ENCODE results near the gene FCHO1.

The FCHO1 gene

GRCh38 chr19:17788632-17789031, 37.4 kb downstream of the FCHO1 start:
- no peak for TF ChIP-seq CTCF (IDR thresholded peaks at IDR 0.05; ENCODE audit: extremely low read depth, missing control alignments)
- no peak for DNase-seq (ENCODE audit: low spot score)

GRCh38 chr19:17790059-17790780, 38.9 kb downstream of the FCHO1 start:
- no peak for TF ChIP-seq CTCF (IDR thresholded peaks at IDR 0.05; ENCODE audit: extremely low read depth, missing control alignments)
- no peak for DNase-seq (ENCODE audit: low spot score)

GRCh38 chr19:17794412-17794730, 43.1 kb downstream of the FCHO1 start:
- DNase-seq (ENCODE audit: low spot score): no peak
- no peak for TF ChIP-seq CTCF (IDR thresholded peaks at IDR 0.05; ENCODE audit: extremely low read depth, missing control alignments)

GRCh38 chr19:17794731-17795494, 43.6 kb downstream of the FCHO1 start, which contains the start of gene B3GNT3:
TSS of gene B3GNT3 (plus strand) at chr19:17795138. CDS start at chr19:17807808, 12,670 bp downstream.
- DNase-seq (ENCODE audit: low spot score): no peak
- TF ChIP-seq CTCF (IDR thresholded peaks at IDR 0.05; ENCODE audit: extremely low read depth, missing control alignments): no peak

GRCh38 chr19:17795495-17795856, 44.2 kb downstream of the FCHO1 start:
- DNase-seq (ENCODE audit: low spot score): no peak
- TF ChIP-seq CTCF (IDR thresholded peaks at IDR 0.05; ENCODE audit: extremely low read depth, missing control alignments): no peak

GRCh38 chr19:17796013-17796837, 44.9 kb downstream of the FCHO1 start:
- no peak for DNase-seq (ENCODE audit: low spot score)
- TF ChIP-seq CTCF (IDR thresholded peaks at IDR 0.05; ENCODE audit: extremely low read depth, missing control alignments): no peak

Measured in GM20000 (cell line).